ENCODE results near the gene NMNAT2. TPM values are rescaled to one million over a fixed set of nuclear protein-coding genes. Genes with fewer than 3 reads are reported as not detected.

NMNAT2 gene
- total and polyA plus RNA-seq, 2 experiments from 2014 or later, result 3.6 to 10.0 TPM

GRCh38 chr1:183231545-183231944 is 186.6 kb downstream of the NMNAT2 start (continued):
- TF ChIP-seq EZH2 (IDR thresholded peaks at IDR 0.05; ENCODE audit: low read depth, unreplicated experiment) (no peak), POLR2AphosphoS5 (IDR thresholded peaks at IDR 0.05; ENCODE audit: low read depth) (no peak), CREB1 (CRISPR knock-in tag; IDR thresholded peaks at IDR 0.05; ENCODE audit: low read depth) (no peak), ZNF331 (CRISPR knock-in tag; IDR thresholded peaks at IDR 0.05; ENCODE audit: low read depth) (no peak), REST (IDR thresholded peaks at IDR 0.05; ENCODE audit: unreplicated experiment) (no peak), NANOG (IDR thresholded peaks at IDR 0.05; ENCODE audit: borderline replicate concordance) (no peak)
- TF ChIP-seq, protein P1, sequence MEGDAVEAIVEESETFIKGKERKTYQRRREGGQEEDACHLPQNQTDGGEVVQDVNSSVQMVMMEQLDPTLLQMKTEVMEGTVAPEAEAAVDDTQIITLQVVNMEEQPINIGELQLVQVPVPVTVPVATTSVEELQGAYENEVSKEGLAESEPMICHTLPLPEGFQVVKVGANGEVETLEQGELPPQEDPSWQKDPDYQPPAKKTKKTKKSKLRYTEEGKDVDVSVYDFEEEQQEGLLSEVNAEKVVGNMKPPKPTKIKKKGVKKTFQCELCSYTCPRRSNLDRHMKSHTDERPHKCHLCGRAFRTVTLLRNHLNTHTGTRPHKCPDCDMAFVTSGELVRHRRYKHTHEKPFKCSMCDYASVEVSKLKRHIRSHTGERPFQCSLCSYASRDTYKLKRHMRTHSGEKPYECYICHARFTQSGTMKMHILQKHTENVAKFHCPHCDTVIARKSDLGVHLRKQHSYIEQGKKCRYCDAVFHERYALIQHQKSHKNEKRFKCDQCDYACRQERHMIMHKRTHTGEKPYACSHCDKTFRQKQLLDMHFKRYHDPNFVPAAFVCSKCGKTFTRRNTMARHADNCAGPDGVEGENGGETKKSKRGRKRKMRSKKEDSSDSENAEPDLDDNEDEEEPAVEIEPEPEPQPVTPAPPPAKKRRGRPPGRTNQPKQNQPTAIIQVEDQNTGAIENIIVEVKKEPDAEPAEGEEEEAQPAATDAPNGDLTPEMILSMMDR (conservative IDR thresholded peaks at IDR 0.05; ENCODE audit: low read depth in 2 of 2), result no peak

DNA sequence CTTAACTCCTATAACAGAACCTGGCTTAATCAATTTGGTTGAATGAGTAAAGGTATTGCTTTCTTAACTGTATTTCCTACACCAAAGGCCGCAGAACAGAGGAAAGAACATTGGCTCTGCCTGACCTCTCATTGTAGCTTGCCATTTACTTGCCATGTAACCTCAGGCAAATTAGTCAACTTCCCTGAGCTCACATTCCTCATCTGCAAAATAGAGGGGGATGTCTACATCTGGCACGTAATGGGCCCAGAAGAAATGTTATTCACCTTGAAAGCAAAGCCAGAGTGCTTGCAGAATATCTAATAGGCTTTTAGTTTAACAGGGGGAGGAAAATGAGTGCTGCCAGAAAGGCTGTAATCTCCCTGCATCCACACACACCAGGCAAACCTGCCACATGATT is 187.8 kb downstream of the NMNAT2 start:
- Histone ChIP-seq H2AFZ (no peak overlapping the region), H3K79me2 (replicated peaks; ENCODE audit: insufficient read depth) (no peaks in the 10 kb centered on the region), H3K27ac (ENCODE audit: low read depth) (no peak overlapping the region), H3K27me3 (ENCODE audit: insufficient read depth) (no peaks in the 10 kb centered on the region), H3K9me2 (ENCODE audit: insufficient read depth) (no peaks in the 10 kb centered on the region), H3K4me1 (ENCODE audit: insufficient read depth) (peaks cover 13% of the 10 kb centered on the region), H3K36me3 (ENCODE audit: insufficient read depth) (no peaks in the 10 kb centered on the region), H4K20me1 (replicated peaks; ENCODE audit: insufficient read depth) (no peaks in the 10 kb centered on the region), H3F3A (replicated peaks; ENCODE audit: low read depth) (peaks cover 8% of the 10 kb centered on the region; the same call in 1 of the 2 replicates), H3K4me2 (no peak overlapping the region), H3K4me3 (no peak overlapping the region)
- H3K27me3 Mint-ChIP-seq (ENCODE audit: insufficient read depth, low read depth, poor library complexity), result peaks cover 3% of the 10 kb centered on the region
- ATAC-seq (no peak), DNase-seq (ENCODE audit: low spot score) (no peak)
- no peak overlapping the region for H3K4me3 Mint-ChIP-seq
- H3K27ac Mint-ChIP-seq, result no peak overlapping the region
- H3K9me3 Mint-ChIP-seq, result no peaks in the 10 kb centered on the region
- H3K4me1 Mint-ChIP-seq, result peaks cover 41% of the 10 kb centered on the region
- no peaks in the 10 kb centered on the region for H3K36me3 Mint-ChIP-seq (ENCODE audit: low read depth)
- TF ChIP-seq REST (IDR thresholded peaks at IDR 0.05; ENCODE audit: unreplicated experiment), result no peak
- TF ChIP-seq ZNF114 (CRISPR knock-in tag; IDR thresholded peaks at IDR 0.05), result no peak
- no peak for TF ChIP-seq EZH2phosphoT487 (IDR thresholded peaks at IDR 0.05; ENCODE audit: unreplicated experiment)
- TF ChIP-seq ZNF462 (CRISPR knock-in tag; IDR thresholded peaks at IDR 0.05), result no peak
- no peak for TF ChIP-seq JUNB (IDR thresholded peaks at IDR 0.05; ENCODE audit: unreplicated experiment)
